HG03520 (cell line): ENCODE data around the gene DCDC2.
"Not testable (repeated sequence)": the region's sequence is repeated elsewhere in the genome, so short reads cannot be mapped to it uniquely, and the experiment has no call there.

Experiments
- ATAC-seq: cut with Tn5 transposase; IDR thresholded peaks from one replicate; pipeline ENCODE4 v1.9.1; 2021; ENCODE audit warnings: mild to moderate bottlenecking, moderate library complexity; ENCODE audit not compliant: unreplicated experiment

The DCDC2 gene

DNA sequence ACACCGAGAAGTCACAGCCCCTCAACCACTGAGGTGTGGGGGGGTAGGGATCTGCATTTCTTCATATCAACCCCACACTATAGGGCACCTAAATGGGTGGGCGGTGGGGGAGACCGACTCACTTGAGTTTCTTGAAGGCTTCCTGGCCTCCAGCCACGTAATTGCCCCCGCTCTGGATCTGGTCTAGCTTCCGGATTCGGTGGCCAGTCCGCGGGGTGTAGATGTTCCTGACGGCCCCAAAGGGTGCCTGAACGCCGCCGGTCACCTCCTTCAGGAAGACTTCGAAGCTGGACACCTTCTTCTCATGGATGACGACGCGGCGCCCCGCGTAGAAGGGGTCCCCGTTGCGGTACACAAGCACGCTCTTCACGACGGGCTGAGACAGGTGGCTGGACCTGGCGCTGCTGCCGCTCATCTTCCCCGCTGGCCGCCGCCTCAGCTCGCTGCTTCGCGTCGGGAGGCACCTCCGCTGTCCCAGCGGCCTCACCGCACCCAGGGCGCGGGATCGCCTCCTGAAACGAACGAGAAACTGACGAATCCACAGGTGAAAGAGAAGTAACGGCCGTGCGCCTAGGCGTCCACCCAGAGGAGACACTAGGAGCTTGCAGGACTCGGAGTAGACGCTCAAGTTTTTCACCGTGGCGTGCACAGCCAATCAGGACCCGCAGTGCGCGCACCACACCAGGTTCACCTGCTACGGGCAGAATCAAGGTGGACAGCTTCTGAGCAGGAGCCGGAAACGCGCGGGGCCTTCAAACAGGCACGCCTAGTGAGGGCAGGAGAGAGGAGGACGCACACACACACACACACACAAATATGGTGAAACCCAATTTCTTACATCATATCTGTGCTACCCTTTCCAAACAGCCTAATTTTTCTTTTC, at the start of gene DCDC2:
Gene DCDC2 (minus strand): TSS at position 724 of the 883 bp plus-strand sequence. CDS start 309 bp downstream, at position 415.
- no peak for ATAC-seq

DNA sequence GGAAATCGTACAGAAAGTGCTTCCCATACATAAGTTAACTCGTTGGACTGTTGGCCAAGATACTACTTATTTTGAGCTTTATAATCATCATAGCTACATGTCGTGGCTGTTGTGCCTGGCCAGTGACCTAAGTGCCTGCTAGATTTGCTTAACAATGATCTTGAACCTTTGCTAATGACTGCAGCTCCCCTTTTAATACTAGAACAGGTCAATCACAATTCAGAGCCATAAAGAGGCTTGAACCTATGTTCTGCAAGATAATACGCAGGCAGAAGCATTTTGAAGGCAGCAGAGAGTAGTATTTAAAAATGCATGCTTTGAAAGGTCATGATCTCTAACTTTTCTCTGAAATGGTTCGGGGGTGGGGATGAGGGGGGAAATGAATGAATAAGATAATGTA, 47.4 kb upstream of the DCDC2 start:
- no peak for ATAC-seq

DNA sequence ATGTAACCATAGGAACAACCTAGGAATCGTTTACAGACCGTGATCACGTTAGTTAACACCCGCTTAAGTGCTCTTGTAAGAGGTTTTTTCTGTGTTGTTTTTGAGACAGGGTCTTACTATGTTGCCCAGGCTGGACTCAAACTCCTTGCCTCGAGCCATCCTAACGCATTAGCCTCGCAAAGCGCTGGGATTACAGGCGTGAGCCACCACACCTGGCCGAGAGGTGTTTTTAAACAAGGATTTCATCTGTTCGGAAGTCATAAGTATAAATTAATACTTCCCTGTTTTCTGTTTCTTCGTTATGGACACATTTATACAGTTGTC, 45.6 kb upstream of the DCDC2 start:
- ATAC-seq = no peak

DNA sequence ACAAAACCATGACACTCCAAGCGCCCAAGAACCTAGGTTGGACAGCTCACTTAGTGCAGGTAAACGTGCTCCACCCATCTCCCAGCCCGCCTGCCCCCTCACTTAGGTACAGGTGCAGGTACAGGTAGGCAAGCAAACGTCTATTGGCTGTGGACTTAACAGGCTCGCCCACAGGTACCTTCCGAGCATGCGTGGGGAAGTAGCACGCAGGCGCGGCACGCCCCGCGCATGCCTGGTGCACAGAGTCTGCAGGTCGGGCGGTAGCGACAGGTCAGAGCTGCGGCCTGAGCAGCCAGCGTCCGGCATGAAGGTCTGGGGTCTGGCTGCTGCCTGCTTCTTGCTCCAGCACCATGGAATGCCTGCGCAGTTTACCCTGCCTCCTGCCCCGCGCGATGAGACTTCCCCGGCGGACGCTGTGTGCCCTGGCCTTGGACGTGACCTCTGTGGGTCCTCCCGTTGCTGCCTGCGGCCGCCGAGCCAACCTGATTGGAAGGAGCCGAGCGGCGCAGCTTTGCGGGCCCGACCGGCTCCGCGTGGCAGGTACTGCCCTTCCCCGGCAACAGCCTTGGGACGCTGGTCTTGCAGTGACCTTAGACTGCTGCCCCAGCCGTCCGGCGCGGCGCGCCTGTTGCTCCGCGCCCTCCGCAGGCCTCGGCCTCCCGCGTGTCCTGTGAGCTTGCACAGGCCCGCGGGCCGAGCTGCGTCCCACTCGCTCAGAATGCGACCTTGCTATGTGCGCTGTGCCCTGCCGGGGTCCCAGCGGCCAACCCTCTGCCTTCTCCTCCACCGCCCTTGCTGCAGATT, 45.0 kb upstream of the DCDC2 start, which contains the start of gene MRS2:
Gene MRS2 (plus strand): TSS at position 240 of the 804 bp plus-strand sequence. CDS start 111 bp downstream, at position 351.
- ATAC-seq = peak; percentile 92

DNA sequence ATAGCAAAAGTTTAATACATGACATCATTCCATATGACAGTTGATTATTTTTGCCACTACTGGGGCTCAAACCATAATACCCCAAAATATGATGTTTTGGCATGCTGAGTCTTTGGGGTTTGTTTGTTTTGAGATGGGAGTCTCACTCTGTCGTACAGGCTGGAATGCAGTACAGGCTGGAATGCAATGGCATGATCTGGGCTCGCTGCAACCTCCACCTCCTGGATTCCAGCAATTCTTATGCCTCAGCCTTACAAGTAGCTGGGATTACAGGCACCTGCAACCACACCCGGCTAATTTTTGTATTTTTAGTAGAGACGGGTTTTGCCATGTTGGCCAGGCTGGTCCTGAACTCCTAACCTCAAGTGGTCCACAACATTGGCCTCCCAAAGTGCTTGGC, 43.6 kb upstream of the DCDC2 start:
- ATAC-seq = no peak

DNA sequence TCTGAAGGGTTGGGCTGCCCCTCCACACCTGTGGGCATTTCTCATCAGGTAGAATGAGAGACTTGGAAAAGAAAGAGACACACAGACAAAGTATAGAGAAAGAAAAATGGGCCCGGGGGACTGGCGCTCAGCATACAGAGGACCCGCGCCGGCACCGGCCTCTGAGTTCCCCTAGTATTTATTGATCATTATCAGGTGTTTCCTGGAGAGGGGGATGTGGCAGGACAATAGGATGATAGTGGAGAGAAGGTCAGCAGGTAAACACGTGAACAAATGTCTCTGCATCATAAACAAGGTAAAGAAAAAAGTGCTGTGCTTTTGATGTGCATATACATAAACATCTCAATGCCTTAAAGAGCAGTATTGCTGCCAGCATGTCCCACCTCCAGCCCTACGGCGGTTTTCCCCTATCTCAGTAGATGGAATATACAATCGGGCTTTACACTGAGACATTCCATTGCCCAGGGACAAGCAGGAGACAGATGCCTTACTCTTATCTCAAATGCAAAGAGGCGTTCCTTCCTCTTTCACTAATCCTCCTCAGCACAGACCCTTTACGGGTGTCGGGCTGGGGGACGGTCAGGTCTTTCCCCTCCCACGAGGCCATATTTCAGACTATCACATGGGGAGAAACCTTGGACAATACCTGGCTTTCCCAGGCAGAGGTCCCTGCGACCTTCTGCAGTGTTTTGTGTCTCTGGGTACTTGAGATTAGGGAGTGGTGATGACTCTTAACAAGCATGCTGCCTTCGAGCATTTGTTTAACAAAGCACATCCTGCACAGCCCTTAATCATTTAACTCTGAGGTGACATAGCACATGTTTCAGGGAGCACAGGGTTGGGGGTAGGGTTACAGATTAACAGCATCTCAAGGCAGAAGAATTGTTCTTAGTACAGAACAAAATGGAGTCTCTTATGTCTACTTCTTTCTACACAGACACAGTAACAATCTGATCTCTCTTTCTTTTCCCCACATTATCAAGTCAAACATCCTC, 42.5 kb upstream of the DCDC2 start:
- not testable (repeated sequence) for ATAC-seq

DNA sequence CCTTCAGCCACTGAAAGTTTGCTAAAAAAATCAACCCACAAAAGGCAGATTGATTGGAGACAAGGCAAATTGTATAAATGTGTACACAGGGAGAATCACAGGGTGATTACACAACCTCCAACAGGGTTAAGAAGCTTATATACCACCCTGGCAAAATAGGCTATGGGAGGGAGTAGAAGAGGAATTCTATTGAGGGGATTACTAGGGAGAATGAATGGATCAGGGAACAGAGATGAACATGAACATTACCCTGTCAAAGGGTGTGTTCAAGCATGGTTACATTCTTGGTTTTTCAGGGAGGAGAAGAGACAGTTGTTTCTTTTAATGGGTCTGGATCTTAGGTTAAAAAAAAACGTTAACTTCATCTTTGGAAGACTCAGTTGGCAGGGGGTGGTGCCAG, 39.8 kb upstream of the DCDC2 start:
- no peak for ATAC-seq

DNA sequence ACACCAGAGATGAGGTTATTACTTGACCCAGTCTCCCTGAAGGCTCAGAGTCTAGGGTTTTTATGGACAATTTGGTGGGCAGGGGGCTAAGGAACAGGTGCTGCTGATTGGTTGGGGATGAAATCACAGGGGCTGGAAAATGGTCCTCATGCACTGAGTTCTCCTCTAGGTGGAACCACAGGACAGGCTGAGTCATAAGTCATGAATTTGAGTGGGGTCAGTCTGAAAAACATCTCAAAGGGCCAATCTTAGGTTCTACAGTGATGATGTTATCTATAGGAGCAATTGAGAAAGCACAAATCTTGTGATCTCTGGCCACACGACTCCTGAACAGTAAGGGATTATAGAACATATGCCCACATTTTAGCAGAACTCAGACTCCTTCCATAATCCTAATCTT, 39.0 kb upstream of the DCDC2 start:
- no peak for ATAC-seq

DNA sequence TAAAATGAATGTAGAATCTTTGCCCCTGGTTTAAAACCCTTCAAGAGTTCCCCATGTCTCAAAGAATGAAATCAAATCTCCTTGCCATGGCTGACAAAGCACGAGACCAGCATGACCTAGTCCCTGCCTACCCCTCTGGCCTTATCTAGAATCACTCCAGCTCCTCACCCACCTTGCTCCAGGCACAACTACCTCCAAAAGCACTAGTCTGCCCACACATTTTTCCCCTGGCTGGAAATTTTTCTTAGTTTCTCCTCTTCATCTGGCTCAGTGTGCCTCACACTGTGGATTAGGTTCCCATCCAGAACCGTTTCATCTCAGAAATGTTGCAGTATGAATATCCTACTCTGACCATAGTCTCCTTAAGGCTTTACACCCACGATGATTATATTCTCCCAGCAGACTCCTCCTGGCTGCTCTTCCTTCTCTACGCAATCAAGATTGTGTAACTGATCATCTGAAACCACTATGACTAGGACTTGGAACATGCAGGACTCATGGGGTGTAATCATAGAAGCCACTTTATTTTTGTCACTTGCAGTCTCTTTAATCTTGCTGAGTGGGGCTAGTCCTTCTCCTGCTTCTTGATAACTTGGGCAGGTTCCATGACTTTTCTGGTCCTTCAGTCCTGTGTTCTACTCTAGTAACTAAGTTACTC, 37.0 kb upstream of the DCDC2 start:
- ATAC-seq = no peak

DNA sequence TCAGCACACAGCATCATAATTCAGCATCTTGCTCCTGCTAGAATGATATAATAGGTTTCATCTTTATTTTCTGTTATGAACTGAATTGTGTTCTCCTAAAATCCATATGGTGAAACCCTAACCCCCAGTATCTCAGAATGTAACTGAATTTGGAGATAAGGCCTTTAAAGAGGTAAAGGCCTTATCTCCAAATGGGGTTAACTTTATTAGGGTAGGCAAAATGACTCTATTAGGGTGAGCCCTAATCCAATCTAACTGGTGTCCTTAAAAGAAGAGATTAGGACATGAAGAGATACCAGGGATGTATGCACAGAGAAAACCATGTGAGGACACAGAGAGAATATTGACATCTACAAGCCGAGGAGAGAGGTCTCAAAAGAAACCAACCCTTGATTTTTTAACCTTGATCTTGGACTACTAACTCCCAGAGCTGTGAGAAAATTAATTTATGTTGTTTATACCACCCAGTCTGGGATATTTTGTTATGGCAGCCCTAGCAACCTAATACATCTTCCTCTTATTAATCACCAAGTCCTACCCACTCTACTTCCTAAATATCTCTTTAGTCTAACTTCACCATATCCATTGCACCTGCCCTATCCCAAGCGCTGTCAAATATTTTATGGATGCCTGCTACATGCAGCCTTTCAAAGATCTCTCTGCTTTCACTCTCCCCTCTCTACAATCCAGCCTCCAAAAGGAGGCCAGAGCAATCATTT, 36.4 kb upstream of the DCDC2 start:
- ATAC-seq = no peak

DNA sequence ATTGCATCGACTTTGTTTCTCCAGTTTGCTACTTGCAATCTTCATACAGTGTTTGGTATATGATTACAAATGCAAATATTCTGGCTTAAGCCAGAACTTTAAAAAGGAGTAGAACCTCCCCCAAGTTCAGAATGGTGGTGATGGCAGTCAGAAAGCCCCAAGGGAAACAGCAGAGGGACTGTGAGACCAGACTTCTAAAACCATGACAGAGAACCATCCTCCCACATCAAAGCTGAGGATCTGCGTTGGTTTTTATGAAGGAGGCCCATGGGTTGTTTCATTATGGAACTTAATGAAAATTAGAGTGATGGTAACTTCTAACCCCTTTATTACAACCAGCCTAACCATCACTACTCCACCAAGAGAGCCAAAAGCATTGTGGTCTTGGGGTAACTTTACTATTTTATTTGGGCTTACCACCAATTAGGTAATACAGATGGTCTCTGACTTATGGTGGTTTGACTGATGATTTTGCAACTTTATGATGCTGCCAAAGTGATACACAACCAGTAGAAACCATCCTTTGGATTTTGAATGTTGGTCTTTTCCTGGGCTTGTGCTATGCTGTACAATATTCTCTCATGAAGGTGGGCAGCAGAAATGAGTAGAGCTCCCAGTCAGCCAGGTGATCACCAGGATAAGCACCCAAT, 34.0 kb upstream of the DCDC2 start:
- ATAC-seq = peak; percentile 83

DNA sequence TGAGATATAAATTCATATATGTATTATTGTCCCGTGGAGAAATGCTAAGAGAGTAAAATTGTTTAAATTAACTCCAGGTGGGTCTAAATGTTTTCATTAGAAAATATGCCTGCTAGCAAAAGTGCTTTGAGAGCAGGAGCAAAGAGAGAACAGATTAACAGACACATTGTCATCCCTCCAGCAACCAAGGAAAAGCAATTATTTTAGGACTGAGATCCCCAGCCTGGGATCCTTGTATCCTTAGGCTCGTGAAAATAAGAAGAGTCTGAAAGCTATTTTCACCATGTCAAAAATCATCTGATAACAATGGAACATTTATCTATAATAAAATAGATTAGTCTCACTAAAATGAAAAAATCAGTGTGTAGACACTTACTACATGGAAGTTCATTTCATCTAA, 33.3 kb upstream of the DCDC2 start:
- no peak for ATAC-seq

DNA sequence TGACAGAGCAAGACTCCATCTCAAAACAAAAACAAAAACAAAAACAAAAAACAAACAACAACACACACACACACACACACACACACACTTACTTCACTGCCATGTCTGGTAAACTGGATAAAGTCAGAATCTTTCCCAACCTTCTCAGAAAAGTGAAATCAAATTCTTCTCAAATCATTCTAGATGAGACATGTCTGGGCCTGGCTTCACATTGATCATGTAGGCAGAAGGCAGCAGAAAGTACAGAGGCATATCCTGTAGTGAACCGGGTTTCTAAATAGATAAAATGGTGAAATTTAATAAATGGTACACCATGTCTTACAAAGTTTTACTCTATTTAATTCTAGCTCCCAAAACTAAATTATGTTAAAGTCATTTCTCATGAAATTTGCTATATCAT, 30.0 kb upstream of the DCDC2 start:
- no peak for ATAC-seq

DNA sequence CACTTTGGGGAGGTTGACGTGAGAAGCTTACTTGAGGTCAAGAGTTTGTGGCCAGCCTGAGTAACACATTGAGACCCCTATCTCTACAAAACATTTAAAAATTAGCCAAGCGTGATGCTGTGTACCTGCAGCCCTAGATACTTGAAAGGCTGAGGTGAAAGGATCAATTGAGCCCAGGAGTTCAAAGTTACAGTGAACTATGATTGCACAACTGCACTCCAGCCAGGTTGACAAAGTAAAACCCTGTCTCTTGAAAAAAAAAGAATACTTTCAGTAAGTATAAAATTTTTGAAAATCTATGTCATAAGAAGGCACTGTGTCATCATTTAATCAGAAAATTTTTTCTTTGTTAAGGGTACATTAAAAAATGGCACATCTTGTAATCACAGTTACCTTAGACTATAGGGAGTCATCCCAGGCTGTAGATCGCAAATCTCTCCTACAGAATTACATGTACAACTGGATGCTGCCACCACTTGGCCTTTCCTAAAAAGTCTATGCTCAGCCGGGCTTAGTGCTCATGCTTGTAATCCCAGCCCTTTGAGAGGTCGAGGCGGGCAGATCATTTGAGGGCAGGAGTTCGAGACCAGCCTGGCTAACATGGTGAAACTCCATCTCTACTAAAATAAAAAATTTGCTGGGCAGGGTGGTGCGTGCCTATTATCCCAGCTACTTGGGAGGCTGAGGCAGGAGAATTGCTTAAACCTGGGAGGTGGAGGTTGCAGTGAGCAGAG, 27.8 kb upstream of the DCDC2 start:
- no peak for ATAC-seq

DNA sequence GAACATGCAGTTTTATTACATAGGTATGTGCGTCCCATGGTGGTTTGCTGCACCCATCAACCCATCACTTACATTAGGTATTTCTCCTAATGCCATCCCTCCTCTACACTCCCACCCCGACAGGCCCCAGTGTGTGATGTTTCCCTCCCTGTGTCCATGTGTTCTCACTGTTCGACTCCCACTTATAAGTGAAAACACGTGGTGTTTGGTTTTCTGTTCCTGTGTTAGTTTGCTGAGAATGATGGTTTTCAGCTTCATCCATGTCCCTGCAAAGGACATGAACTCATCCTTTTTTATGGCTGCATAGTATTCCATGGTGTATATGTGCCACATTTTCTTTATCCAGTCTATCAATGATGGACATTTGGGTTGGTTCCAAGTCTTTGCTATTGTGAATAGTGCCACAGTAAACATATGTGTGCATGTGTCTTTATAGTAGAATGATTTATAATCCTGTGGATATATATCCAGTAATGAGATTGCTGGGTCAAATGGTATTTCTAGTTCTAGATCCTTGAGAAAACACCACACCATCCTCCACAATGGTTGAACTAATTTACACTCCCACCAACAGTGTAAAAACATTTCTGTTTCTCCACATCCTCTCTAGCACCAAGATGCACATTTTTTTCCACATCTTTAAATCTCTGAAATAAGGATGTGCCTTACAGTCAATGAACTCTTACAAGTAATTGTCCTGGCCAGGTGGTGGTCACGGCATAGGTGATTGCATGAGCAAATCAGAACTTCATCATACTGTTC, 26.7 kb upstream of the DCDC2 start:
- ATAC-seq = not testable (repeated sequence)

DNA sequence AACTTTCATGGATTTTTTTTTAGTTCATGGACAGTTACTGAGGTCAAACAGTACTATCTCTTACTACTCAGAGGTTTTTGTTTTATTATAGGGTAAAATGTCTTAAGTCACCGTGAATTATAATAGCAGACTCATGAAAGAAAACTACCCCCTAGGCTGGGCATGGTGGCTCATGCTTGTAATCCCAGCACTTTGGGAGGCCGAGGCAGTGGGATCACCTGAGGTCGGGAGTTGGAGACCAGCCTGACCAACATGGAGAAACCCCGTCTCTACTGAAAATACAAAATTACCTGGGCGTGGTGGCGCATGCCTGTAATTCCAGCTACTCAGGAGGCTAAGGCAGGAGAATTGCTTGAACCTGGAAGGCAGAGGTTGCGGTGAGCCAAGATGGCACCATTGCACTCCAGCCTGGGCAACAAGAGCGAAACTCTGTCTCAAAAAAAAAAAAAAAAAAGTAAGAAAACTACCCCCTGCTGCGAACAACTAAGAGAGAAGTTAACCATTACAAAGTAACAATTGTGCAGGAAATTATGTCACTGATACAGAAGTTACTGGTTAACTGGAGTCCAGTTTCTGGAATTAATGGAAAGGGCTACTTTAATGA, 25.1 kb upstream of the DCDC2 start:
- ATAC-seq = not testable (repeated sequence)

DNA sequence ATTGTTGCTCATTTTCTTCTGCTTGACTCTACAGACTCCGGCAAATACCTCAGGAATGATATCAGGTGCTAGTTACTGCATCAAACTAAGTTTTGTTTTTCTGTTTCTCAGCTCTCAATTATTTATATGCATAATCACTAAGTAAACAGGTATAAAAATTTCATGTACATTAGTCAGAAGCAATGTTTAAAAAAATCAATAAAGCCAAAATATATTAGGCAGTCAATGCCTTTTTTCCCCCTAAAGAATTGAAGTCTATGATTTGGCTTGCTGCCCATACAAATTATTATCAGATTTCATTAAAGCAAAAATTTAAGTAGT, 24.3 kb upstream of the DCDC2 start:
- no peak for ATAC-seq
